IPS-18c (cell line): ENCODE measurements around the gene UTP18.
"Not testable (repeated sequence)": the region's sequence is repeated elsewhere in the genome, so short reads cannot be mapped to it uniquely, and the experiment has no call there.

Experiments
- H3K4me3 ChIP-seq: 2 replicates; pipeline ENCODE4 v1.7.0; 2013; ENCODE audit warnings: low read depth, mild to moderate bottlenecking, low read length, moderate library complexity; ENCODE audit not compliant: insufficient read depth
- H3K9me3 ChIP-seq: one replicate; pipeline ENCODE4 v1.6.1; 2013; ENCODE audit warnings: mild to moderate bottlenecking, low read length, moderate library complexity; ENCODE audit not compliant: control insufficient read depth, insufficient read depth

Gene UTP18

DNA sequence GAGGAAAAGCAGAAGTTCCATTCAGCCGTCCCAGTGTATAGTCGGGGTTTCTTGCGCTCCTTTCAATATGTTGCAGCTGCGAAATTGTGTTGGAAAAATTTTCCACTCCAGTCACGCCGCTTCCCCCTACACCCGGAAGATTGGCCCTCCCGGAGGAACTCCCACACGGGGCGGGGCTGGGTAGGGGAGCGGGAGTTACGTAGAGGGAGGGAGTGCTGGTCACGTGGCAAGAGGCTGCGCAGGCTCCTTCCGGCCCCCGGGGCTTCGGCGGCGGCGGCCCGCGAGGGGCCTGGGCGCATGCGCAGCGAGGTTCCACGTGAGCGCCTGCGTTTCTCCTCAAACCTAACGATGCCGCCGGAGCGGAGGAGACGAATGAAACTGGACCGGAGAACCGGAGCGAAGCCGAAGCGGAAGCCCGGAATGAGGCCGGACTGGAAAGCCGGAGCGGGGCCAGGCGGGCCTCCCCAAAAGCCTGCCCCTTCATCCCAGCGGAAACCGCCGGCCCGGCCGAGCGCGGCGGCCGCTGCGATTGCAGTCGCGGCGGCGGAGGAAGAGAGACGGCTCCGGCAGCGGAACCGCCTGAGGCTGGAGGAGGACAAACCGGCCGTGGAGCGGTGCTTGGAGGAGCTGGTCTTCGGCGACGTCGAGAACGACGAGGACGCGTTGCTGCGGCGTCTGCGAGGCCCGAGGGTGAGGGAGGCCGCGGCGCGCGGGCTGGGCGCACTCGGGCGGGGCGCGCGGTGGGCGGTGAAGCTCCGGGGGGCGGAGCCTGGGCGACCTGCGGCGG, at the start of gene UTP18:
TSS of gene UTP18 (plus strand) at position 310 of the 787 bp plus-strand sequence. CDS start at position 349, 39 bp downstream.
- Histone ChIP-seq H3K9me3 (no peaks in the 10 kb centered on the region), H3K4me3 (peak within 1 kb of the TSS; percentile 90)

DNA sequence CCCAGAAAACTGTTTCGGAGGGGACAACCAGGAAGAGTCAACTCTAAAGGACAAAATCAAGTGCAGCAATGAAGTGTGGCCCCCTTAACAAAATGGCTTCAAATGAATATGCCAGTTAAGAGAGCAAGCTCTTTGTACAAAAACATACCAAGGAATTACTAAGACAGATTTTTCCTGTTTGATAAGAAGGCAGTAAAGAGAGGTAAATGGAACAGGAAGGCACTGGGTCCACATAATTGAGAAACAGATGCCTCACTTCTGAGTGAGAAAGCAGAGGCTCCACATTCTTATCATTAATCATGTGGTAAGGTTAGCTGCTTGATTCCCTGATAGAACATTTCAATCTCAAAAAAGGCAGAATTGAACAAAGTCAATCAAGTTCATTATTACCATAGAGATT, 45.4 kb upstream of the UTP18 start:
- Histone ChIP-seq H3K9me3 (no peaks in the 10 kb centered on the region), H3K4me3 (no peak overlapping the region)

DNA sequence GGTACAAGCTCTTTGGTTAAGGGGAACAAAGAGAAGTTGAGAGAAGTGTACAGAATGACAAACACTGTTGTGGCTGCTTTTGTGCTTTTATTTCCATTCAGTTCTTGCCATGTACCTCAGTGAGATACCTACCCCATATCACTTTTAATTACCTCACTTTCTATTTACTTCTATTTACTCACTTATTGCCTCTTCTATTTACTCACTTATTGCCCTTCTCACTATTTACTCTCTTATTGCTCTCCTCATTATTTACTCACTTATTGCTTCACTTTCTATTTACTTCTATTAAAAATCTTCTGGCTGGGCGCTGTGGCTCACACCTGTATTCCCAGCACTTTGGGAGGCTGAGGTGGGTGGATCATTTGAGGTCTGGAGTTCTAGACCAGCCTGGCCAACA, 42.4 kb upstream of the UTP18 start:
- Histone ChIP-seq H3K9me3 (no peaks in the 10 kb centered on the region), H3K4me3 (no peak overlapping the region)

DNA sequence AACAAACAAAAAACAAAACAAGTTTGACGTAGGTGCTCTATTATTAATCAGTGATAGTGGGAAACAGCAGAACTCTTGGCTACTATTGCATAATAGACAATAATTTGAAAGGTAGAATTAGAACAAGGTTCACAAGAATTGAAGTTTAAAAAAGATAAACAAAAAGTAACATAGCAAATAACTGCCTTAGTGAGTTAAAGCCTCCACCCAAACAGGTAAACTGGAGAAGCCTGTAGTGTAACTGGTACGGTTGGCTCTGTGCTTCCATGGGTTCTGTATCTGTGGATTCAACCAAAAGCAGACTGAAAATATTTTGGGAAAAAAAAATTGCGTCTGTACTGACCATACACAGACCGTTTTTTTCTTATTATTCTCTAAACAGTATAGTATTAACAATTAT, 39.0 kb upstream of the UTP18 start:
- Histone ChIP-seq H3K4me3 (no peak overlapping the region), H3K9me3 (no peaks in the 10 kb centered on the region)

DNA sequence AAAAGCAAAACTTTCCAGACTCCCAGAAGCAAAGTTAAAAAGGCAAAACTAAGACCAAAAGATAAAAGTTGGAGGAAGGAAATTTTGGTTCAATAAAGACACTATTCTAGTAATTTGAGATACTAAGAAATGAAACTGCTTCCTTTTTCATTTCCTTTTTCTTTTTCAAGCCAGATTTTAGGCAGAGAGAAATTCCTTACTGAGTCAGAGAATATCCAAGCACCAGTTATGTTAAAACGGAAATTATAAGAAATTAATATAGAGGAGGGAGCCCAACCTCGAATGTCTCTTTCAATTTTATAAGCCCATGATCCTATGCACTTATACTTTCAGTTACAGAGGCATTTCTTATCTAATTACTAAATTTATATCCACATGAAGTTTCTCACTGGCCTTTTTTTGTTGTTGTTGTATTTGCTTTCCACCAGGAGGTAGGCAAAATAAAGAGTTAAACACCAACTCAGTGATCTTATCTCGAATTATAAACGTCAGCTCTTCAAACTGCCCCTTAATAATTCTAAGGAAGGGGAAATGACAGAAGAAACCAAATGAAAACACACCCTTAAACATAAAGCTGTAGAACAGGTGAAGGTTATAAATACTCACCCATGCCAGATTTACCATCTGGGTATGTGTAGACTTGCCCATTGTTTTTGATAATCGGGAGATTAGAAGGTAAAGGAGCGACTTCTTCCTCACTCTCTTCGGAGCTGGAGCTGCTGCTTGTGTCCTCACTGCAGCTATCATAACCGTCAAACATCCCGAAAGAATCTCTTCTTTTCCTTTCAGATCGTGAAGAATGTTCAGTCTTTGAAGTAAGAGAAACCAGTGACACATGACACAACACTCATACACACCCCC, 35.7 kb upstream of the UTP18 start:
- H3K9me3 ChIP-seq = no peaks in the 10 kb centered on the region
- H3K4me3 ChIP-seq = no peak overlapping the region

DNA sequence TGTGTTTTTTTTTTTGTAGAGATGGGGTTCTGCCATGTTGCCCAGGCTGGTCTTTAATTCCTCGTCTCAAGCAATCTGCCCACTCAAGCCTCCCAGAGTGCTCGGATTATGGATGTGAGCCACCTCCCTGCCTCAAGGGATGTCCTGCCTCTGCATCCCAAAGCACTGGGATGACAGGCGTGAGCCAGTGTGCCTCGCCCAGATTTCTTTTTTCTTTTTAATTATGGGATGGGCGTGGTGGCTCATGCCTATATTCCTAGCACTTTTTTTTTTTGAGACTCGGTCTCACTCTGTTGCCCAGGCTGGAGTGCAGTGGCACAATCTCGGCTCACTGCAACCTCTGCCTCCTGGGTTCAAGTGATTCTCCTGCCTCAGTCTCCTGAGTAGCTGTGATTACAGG, 34.8 kb upstream of the UTP18 start:
- not testable (repeated sequence) for H3K4me3 ChIP-seq, H3K9me3 ChIP-seq

GRCh38 chr17:51228161-51228560, 32.2 kb upstream of the UTP18 start:
- H3K4me3 ChIP-seq = no peak overlapping the region

GRCh38 chr17:51229889-51230288, 30.5 kb upstream of the UTP18 start:
- Histone ChIP-seq H3K9me3 (no peaks in the 10 kb centered on the region), H3K4me3 (no peak overlapping the region)

More at GRCh38 chr17:51228161-51228560, 32.2 kb upstream of the UTP18 start:
- no peaks in the 10 kb centered on the region for H3K9me3 ChIP-seq

DNA sequence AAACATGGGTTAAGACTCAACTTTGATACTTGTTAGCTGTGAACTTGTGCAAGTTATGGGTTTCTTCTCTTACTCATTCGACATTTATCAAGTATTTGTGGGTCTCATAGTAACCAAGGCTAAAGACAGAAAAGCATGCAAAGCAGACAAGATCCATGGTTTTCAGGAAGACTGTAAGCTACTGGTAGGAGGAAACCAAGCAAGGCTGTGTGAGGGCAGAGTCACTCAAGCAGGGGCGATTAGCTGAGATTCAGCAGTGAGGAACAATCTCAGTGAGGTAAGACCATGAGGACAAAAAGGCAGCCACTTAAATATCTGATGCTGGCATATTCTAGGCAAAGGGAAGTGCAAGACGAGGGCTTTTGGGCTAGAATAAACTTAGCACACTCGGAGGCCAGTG, 30.0 kb upstream of the UTP18 start:
- Histone ChIP-seq H3K4me3 (no peak overlapping the region), H3K9me3 (no peaks in the 10 kb centered on the region)

- Histone ChIP-seq H3K9me3 (no peaks in the 10 kb centered on the region), H3K4me3 (no peak overlapping the region)
Measured at GRCh38 chr17:51231999-51232398, 28.3 kb upstream of the UTP18 start.

- H3K9me3 ChIP-seq = no peaks in the 10 kb centered on the region
- H3K4me3 ChIP-seq = no peak overlapping the region
Measured at GRCh38 chr17:51234162-51234561, 26.2 kb upstream of the UTP18 start.

GRCh38 chr17:51238255-51238887, 22.0 kb upstream of the UTP18 start:
- H3K9me3 ChIP-seq = no peaks in the 10 kb centered on the region
- H3K4me3 ChIP-seq = no peak overlapping the region

DNA sequence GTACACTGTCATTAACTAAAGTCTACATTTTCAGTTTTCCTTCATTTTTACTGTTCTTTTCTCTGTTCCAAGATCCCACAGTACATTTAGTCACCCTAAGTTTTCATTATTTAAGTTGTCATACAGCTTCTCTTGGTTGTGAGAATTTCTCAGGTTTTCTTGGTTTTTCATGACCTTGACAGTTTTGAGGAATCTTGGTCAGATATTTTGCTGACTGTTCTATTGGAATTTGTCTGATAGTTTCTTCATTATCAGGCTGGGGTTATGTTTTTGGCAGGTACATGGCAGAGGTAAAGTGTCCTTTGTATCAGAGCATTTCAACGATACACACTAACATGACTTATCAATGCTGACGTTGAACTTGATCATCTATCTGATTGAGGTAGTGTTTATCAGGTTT, 20.1 kb upstream of the UTP18 start:
- no peak overlapping the region for H3K4me3 ChIP-seq
- no peaks in the 10 kb centered on the region for H3K9me3 ChIP-seq

DNA sequence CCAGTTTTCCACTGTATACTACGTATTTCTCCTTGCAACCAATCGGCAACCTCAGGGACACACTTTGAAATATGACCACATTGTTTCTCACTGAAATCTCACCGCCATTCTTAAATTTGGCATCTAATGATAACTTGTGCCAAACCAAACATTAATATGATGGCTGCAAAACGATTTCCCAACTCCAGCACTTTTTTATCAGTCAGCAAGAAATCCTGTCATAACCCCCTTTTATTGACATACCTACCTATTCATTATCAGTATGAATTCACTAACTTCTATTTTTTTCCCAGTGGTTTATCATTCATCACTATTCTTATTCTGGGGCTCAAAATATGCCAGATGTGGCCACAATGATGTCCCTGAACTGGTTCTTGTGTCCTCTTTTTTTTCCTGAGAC, 16.3 kb upstream of the UTP18 start:
- Histone ChIP-seq H3K4me3 (no peak overlapping the region), H3K9me3 (no peaks in the 10 kb centered on the region)

DNA sequence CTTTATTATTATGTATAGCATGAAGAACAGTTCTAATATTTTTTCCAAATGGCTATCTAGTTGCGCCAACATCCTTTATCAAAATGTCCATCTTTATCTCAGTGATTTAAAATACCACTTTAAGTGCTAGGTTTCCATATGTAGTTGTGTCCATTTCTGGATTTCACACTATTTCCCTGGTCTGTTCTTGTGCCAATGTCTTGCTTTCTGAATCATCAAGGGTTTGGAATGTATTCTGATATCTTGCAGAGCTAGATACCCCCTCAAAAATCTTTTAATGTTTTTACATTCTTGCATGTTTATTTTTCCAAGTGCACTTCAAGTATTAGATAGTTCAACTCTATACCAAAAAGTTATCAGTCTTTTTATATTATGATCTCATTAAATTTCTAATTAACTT, 14.8 kb upstream of the UTP18 start:
- Histone ChIP-seq H3K9me3 (no peaks in the 10 kb centered on the region), H3K4me3 (no peak overlapping the region)

DNA sequence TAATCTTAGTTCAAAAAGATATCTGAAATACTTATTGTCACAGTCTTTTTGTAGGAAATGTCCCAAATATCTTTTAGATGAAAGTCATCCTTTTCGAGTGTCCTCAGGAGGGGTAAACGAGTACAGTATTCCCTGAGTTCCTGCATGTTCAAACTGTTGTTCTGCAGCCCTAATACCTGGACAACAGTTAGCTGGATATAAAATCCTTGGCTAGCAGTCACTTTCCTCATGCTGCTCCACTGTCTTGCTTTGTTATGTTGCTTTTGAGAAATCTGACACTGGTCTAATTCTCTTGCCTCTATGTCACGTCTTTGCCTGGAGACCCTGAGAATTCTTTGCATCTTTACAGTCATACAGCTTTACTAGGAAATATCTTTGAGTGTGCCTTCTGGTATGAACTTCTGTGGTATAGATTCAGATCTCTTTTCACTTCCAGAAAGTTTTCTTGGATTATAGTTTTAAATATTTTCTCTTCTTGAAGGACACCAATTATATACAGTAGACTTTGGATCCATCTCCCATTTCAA, 10.0 kb upstream of the UTP18 start:
- Histone ChIP-seq H3K4me3 (no peak overlapping the region), H3K9me3 (no peaks in the 10 kb centered on the region)

DNA sequence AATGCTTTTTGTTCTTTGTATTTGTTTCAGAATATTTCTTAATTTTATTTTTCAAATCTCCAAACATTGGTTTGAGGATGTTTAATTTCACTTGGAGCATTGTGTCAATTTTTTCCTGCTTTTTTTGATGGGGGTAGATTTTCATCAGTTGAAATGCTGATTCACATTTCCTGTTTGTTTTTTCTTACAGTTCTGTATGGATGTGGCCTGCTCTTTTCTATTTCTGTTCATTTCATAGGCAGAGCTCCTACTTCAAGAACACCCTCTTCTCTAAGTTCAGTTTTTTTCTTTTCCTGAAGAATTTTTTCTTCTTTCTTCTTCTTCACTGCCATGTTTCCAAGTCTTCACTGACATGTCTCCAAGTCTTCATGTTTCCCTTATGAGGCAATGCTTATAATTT, 9.3 kb upstream of the UTP18 start:
- Histone ChIP-seq H3K4me3 (no peak overlapping the region), H3K9me3 (no peaks in the 10 kb centered on the region)

DNA sequence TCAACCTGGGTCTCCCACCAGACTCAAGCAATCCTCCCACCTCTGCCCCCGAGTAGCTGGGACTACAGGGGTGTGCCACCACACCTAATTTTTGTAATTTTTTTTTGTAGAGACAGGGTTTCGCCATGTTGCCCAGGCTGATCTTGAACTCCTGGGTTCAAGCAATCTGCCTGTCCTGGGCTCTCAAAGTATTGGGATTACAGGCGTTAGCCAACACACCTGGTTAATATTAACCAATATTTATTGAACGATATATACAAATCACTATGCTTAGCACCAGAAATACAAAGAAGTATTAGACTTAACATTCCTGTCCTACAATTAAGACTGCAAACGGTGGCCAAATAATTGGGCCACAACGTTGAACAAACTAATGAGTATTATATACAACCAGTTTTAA, 4.7 kb upstream of the UTP18 start:
- Histone ChIP-seq H3K9me3 (no peaks in the 10 kb centered on the region), H3K4me3 (no peak overlapping the region)
